BLaER1 (cell line): ENCODE data around the gene OPCML.
A peak's percentile ranks its signal among the peaks of the same experiment; 100 is the strongest.

Experiments used
- H3K27ac ChIP-seq: shearing (Covaris generic); formaldehyde crosslinking; 2 replicates; pipeline ENCODE4 v1.8.1; 2022
- H3K27me3 ChIP-seq: shearing (Covaris generic); formaldehyde crosslinking; 2 replicates; pipeline ENCODE4 v1.8.1; 2022
- H3K36me3 ChIP-seq: shearing (Covaris generic); formaldehyde crosslinking; 2 replicates; pipeline ENCODE4 v1.8.1; 2022
- H3K4me1 ChIP-seq: shearing (Covaris generic); formaldehyde crosslinking; 2 replicates; pipeline ENCODE4 v1.8.1; 2022
- H3K4me2 ChIP-seq: shearing (Covaris generic); formaldehyde crosslinking; 2 replicates; pipeline ENCODE4 v1.8.1; 2022
- H3K4me3 ChIP-seq: shearing (Covaris generic); formaldehyde crosslinking; 2 replicates; pipeline ENCODE4 v1.8.1; 2022
- H3K9ac ChIP-seq: shearing (Covaris generic); formaldehyde crosslinking; 2 replicates; pipeline ENCODE4 v1.8.1; 2022
- H3K9me3 ChIP-seq: shearing (Covaris generic); formaldehyde crosslinking; 2 replicates; pipeline ENCODE4 v1.8.1; 2022
- H4K20me1 ChIP-seq: shearing (Covaris generic); formaldehyde crosslinking; 2 replicates; pipeline ENCODE4 v1.8.1; 2022
- Cebpa-rat ChIP-seq: shearing (Covaris generic); IDR thresholded peaks from 2 replicates; pipeline ENCODE4 v1.8.1; 2022

The OPCML gene

GRCh38 chr11:132712466-132712865, 819.8 kb downstream of the OPCML start:
- H3K4me1 ChIP-seq, result no peaks in the 10 kb centered on the region; the same call in 1 of the 2 replicates
- H3K4me3 ChIP-seq, result no peak overlapping the region
- no peaks in the 10 kb centered on the region for H4K20me1 ChIP-seq
- H3K9ac ChIP-seq, result no peak overlapping the region
- no peaks in the 10 kb centered on the region for H3K27me3 ChIP-seq
- no peak overlapping the region for H3K4me2 ChIP-seq
- no peak for TF ChIP-seq Cebpa-rat
- H3K27ac ChIP-seq, result no peak overlapping the region
- no peaks in the 10 kb centered on the region for H3K36me3 ChIP-seq
- H3K9me3 ChIP-seq, result no peaks in the 10 kb centered on the region

- no peak overlapping the region for H3K4me2 ChIP-seq
- H3K27ac ChIP-seq, result no peak overlapping the region
- H3K36me3 ChIP-seq, result no peaks in the 10 kb centered on the region
- TF ChIP-seq Cebpa-rat, result no peak
- no peaks in the 10 kb centered on the region for H3K4me1 ChIP-seq
- H3K27me3 ChIP-seq, result no peaks in the 10 kb centered on the region
- no peak overlapping the region for H3K9ac ChIP-seq
- no peak overlapping the region for H3K4me3 ChIP-seq
- H3K9me3 ChIP-seq, result peaks cover 22% of the 10 kb centered on the region
- H4K20me1 ChIP-seq, result no peaks in the 10 kb centered on the region
These were observed 827.4 kb downstream of the OPCML start for GRCh38 chr11:132704781-132705375.

GRCh38 chr11:132692891-132693290, 839.4 kb downstream of the OPCML start:
- peaks cover 2% of the 10 kb centered on the region; the same call in 1 of the 2 replicates for H3K9me3 ChIP-seq
- peaks cover 25% of the 10 kb centered on the region for H3K4me1 ChIP-seq
- H3K4me3 ChIP-seq, result no peak overlapping the region
- no peaks in the 10 kb centered on the region for H4K20me1 ChIP-seq
- no peaks in the 10 kb centered on the region for H3K27me3 ChIP-seq
- no peak overlapping the region for H3K4me2 ChIP-seq
- TF ChIP-seq Cebpa-rat, result no peak
- H3K36me3 ChIP-seq, result no peaks in the 10 kb centered on the region
- H3K9ac ChIP-seq, result no peak overlapping the region
- H3K27ac ChIP-seq, result no peak overlapping the region

- Histone ChIP-seq H3K9me3 (peaks cover 2% of the 10 kb centered on the region; the same call in 1 of the 2 replicates), H4K20me1 (no peaks in the 10 kb centered on the region), H3K36me3 (no peaks in the 10 kb centered on the region), H3K27me3 (no peaks in the 10 kb centered on the region), H3K4me1 (peaks cover 33% of the 10 kb centered on the region), H3K4me3 (no peak overlapping the region), H3K4me2 (no peak overlapping the region), H3K27ac (no peak overlapping the region), H3K9ac (no peak overlapping the region)
- TF ChIP-seq Cebpa-rat, result no peak
These were observed 840.3 kb downstream of the OPCML start for GRCh38 chr11:132691848-132692550.

- Histone ChIP-seq H3K27ac (peak overlapping the region; percentile 73; the same call in 1 of the 2 replicates), H3K4me2 (peak overlapping the region; percentile 78), H3K9me3 (no peaks in the 10 kb centered on the region; the same call in 1 of the 2 replicates), H3K4me3 (no peak overlapping the region), H3K27me3 (no peaks in the 10 kb centered on the region), H3K36me3 (no peaks in the 10 kb centered on the region), H4K20me1 (no peaks in the 10 kb centered on the region), H3K4me1 (peaks cover 64% of the 10 kb centered on the region), H3K9ac (no peak overlapping the region)
- TF ChIP-seq Cebpa-rat, result no peak
These were observed 845.4 kb downstream of the OPCML start for GRCh38 chr11:132686886-132687285.

GRCh38 chr11:132685174-132685611, 847.1 kb downstream of the OPCML start:
- Histone ChIP-seq H3K9ac (0 out of 2 replicates have a peak overlapping the region, but pooled peaks have one; percentile 2), H3K27me3 (no peaks in the 10 kb centered on the region), H4K20me1 (no peaks in the 10 kb centered on the region), H3K36me3 (no peaks in the 10 kb centered on the region), H3K4me2 (peak overlapping the region; percentile 78), H3K4me1 (peaks cover 65% of the 10 kb centered on the region), H3K4me3 (0 out of 2 replicates have a peak overlapping the region, but pooled peaks have one; percentile 8), H3K9me3 (peaks cover 13% of the 10 kb centered on the region), H3K27ac (peak overlapping the region; percentile 73)
- TF ChIP-seq Cebpa-rat, result 0 out of 2 replicates have a peak, but pooled peaks have one; percentile 34

- H3K9me3 ChIP-seq, result peaks cover 18% of the 10 kb centered on the region
- no peaks in the 10 kb centered on the region for H3K27me3 ChIP-seq
- no peaks in the 10 kb centered on the region for H3K36me3 ChIP-seq
- H3K4me3 ChIP-seq, result no peak overlapping the region
- no peaks in the 10 kb centered on the region for H4K20me1 ChIP-seq
- no peak for TF ChIP-seq Cebpa-rat
- H3K4me2 ChIP-seq, result no peak overlapping the region
- H3K4me1 ChIP-seq, result peaks cover 65% of the 10 kb centered on the region
- H3K9ac ChIP-seq, result no peak overlapping the region
- H3K27ac ChIP-seq, result no peak overlapping the region
These were observed 848.7 kb downstream of the OPCML start for GRCh38 chr11:132683602-132684001.

- peaks cover 51% of the 10 kb centered on the region for H3K4me1 ChIP-seq
- no peak for TF ChIP-seq Cebpa-rat
- no peaks in the 10 kb centered on the region for H3K36me3 ChIP-seq
- no peaks in the 10 kb centered on the region for H3K27me3 ChIP-seq
- H3K9me3 ChIP-seq, result peaks cover 26% of the 10 kb centered on the region
- H3K27ac ChIP-seq, result no peak overlapping the region
- no peaks in the 10 kb centered on the region for H4K20me1 ChIP-seq
- no peak overlapping the region for H3K9ac ChIP-seq
- H3K4me2 ChIP-seq, result no peak overlapping the region
- H3K4me3 ChIP-seq, result no peak overlapping the region
These were observed 850.3 kb downstream of the OPCML start for GRCh38 chr11:132681971-132682370.

GRCh38 chr11:132680584-132680983, 851.7 kb downstream of the OPCML start:
- Histone ChIP-seq H3K9me3 (peaks cover 26% of the 10 kb centered on the region), H3K9ac (no peak overlapping the region), H3K4me1 (peaks cover 37% of the 10 kb centered on the region), H3K27ac (no peak overlapping the region), H3K36me3 (no peaks in the 10 kb centered on the region), H3K4me3 (no peak overlapping the region), H3K4me2 (no peak overlapping the region), H3K27me3 (no peaks in the 10 kb centered on the region), H4K20me1 (no peaks in the 10 kb centered on the region)
- TF ChIP-seq Cebpa-rat, result no peak

GRCh38 chr11:132674151-132674550, 858.1 kb downstream of the OPCML start:
- Histone ChIP-seq H3K27me3 (no peaks in the 10 kb centered on the region), H3K27ac (peak overlapping the region; percentile 45; the same call in 1 of the 2 replicates), H3K9me3 (peaks cover 10% of the 10 kb centered on the region), H3K4me3 (no peak overlapping the region), H3K4me1 (peaks cover 58% of the 10 kb centered on the region), H4K20me1 (no peaks in the 10 kb centered on the region), H3K9ac (no peak overlapping the region), H3K4me2 (peak overlapping the region; percentile 79), H3K36me3 (no peaks in the 10 kb centered on the region)
- TF ChIP-seq Cebpa-rat, result no peak
